ENCODE data around the gene NAALADL2.

Gene NAALADL2

DNA sequence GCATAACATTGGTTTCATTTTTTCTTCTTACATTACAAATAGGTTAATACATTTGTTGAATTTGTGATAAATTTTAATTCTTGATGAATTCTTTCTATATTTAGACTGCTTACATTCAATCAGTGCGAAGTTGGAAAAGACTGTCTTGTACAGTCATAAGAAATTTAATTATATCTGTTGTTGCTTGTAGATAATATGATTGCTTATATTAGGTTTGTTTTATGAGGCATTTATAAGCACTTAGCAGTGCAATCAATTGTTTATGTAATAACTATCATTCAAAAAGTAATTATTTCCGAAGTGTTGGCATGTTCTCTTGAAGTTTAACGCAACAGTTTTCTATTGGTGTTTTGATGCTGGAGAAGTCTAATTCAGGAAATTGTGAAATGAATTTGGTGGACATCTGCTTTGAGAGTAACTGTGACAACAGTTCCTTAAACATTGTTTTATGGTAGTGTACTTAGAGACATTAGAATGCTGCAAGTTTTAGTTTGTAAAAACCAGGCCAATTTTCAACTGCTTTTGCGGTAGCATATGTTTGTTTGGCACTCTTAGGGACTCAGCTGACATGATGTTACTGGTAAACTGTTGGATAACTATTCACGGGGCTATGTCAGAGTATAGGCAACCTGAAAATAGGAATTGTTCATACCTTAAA, 99.7 kb downstream of the NAALADL2 start:
- 92 to 97% methylated on average over 4 to 5 of the region's 5 CpGs for WGBS, 2 experiments
- no peaks in the 10 kb centered on the region for H3K9me3 ChIP-seq (ENCODE audit: control insufficient read depth, low read length)
- no peaks in the 10 kb centered on the region for H3K36me3 ChIP-seq (ENCODE audit: control insufficient read depth, insufficient read depth, low read length)
- H3K4me3 ChIP-seq (ENCODE audit: insufficient read depth, low read depth, low read length): no peak overlapping the region
- H3K27me3 ChIP-seq (ENCODE audit: control insufficient read depth, insufficient read depth, low read length, poor library complexity, severe bottlenecking): no peaks in the 10 kb centered on the region
- H3K4me1 ChIP-seq (ENCODE audit: control insufficient read depth, insufficient read depth, low read length): no peaks in the 10 kb centered on the region
- H3K27ac ChIP-seq (ENCODE audit: insufficient read depth, low read depth, low read length, poor library complexity, severe bottlenecking): no peak overlapping the region

DNA sequence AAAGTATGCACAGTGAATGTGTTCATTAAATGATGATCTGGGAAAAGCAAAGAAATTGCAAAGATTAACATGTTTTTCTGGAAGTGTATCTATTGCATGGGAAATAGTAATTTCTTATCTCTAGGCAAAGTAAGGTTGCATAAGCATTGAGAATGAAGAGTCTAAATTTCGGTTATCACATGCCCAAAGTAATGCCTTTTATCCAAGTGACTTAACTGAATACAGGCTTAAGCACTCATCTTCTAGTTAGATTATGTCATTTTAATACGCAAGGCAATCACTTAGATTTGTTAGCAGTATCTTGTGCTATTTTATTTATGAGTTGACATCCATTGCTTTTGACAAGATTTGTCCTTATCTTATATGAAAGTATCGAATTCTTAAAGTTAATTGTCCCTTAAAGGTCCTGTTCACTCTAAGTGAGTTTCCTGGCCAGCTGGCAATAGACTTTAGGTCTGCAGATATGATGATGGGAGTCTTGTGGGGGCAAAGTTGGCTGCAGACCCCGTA, 100.5 kb downstream of the NAALADL2 start:
- no peaks in the 10 kb centered on the region for H3K9me3 ChIP-seq (ENCODE audit: control insufficient read depth, low read length)
- WGBS, 2 experiments: 90 to 93% methylated on average over 4 of the region's 4 CpGs
- H3K27me3 ChIP-seq (ENCODE audit: control insufficient read depth, insufficient read depth, low read length, poor library complexity, severe bottlenecking): no peaks in the 10 kb centered on the region
- no peak overlapping the region for H3K4me3 ChIP-seq (ENCODE audit: insufficient read depth, low read depth, low read length)
- no peaks in the 10 kb centered on the region for H3K36me3 ChIP-seq (ENCODE audit: control insufficient read depth, insufficient read depth, low read length)
- no peak overlapping the region for H3K27ac ChIP-seq (ENCODE audit: insufficient read depth, low read depth, low read length, poor library complexity, severe bottlenecking)
- H3K4me1 ChIP-seq (ENCODE audit: control insufficient read depth, insufficient read depth, low read length): no peaks in the 10 kb centered on the region

DNA sequence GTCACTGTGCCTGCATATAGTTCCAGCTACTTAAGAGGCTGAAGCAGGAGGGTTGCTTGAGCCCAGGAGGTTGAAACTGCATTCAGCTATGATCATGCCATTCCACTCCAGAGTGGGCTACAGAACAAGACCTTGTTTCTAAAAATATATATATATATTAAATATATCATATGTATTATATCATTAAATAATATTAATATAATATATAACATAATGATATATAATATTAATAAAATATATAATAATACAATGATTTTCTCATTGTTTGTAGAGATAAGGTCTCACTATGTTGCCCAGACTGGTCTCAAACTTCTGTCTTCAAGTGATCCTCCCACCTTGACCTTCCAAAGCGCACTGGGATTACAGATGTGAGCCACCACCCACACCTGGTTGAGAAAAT, 101.8 kb downstream of the NAALADL2 start:
- Histone ChIP-seq H3K9me3 (ENCODE audit: control insufficient read depth, low read length) (no peaks in the 10 kb centered on the region), H3K27me3 (ENCODE audit: control insufficient read depth, insufficient read depth, low read length, poor library complexity, severe bottlenecking) (no peaks in the 10 kb centered on the region), H3K4me1 (ENCODE audit: control insufficient read depth, insufficient read depth, low read length) (no peaks in the 10 kb centered on the region), H3K4me3 (ENCODE audit: insufficient read depth, low read depth, low read length) (no peak overlapping the region), H3K36me3 (ENCODE audit: control insufficient read depth, insufficient read depth, low read length) (no peaks in the 10 kb centered on the region), H3K27ac (ENCODE audit: insufficient read depth, low read depth, low read length, poor library complexity, severe bottlenecking) (no peak overlapping the region)
- WGBS, 2 experiments: 100% methylated on average over 1 of the region's 1 CpG

DNA sequence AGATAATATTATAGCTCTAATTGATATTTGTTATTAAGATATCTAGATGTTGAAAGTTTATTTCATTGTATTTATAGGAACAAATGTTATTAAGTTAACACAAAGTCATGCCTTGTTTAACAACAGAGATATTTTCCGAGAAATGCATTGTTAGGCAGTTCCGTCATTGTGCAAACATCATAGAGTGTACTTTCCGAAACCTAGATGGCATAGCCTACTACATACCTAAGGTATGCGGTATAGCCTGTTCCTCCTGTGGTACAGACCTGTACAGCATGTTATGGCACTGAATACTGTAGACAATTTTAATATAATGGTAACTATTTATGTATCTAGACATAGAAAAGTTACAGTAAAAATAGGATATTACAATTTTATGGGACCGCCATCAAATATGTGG, 114.3 kb downstream of the NAALADL2 start:
- Histone ChIP-seq H3K27me3 (ENCODE audit: control insufficient read depth, insufficient read depth, low read length, poor library complexity, severe bottlenecking) (no peaks in the 10 kb centered on the region), H3K9me3 (ENCODE audit: control insufficient read depth, low read length) (no peaks in the 10 kb centered on the region), H3K36me3 (ENCODE audit: control insufficient read depth, insufficient read depth, low read length) (no peaks in the 10 kb centered on the region), H3K4me3 (ENCODE audit: insufficient read depth, low read depth, low read length) (no peak overlapping the region), H3K4me1 (ENCODE audit: control insufficient read depth, insufficient read depth, low read length) (no peaks in the 10 kb centered on the region), H3K27ac (ENCODE audit: insufficient read depth, low read depth, low read length, poor library complexity, severe bottlenecking) (no peak overlapping the region)
- WGBS, 2 experiments: 98 to 100% methylated on average over 5 of the region's 5 CpGs

DNA sequence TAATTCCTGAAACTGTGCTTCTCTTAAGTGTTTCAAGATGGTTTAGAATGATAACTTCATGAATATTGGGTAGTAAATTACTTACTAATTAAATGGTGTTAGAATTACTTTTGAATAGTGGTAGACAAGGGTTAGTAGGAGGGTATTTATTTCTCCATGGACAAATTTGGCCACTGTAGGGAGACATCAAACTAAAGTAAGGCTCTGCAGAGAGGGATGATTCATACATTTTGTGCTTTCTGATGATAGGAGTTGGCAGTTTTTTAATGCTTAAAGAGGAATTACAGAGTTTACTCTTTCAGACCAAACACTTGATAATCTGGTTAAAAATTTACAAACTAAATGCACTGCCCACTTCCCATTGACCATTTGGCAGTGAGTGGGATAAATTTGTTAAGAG, 127.6 kb downstream of the NAALADL2 start:
- H3K36me3 ChIP-seq (ENCODE audit: control insufficient read depth, insufficient read depth, low read length): no peaks in the 10 kb centered on the region
- no peak overlapping the region for H3K27ac ChIP-seq (ENCODE audit: insufficient read depth, low read depth, low read length, poor library complexity, severe bottlenecking)
- no peaks in the 10 kb centered on the region for H3K9me3 ChIP-seq (ENCODE audit: control insufficient read depth, low read length)
- no peaks in the 10 kb centered on the region for H3K4me1 ChIP-seq (ENCODE audit: control insufficient read depth, insufficient read depth, low read length)
- H3K27me3 ChIP-seq (ENCODE audit: control insufficient read depth, insufficient read depth, low read length, poor library complexity, severe bottlenecking): no peaks in the 10 kb centered on the region
- no peak overlapping the region for H3K4me3 ChIP-seq (ENCODE audit: insufficient read depth, low read depth, low read length)

DNA sequence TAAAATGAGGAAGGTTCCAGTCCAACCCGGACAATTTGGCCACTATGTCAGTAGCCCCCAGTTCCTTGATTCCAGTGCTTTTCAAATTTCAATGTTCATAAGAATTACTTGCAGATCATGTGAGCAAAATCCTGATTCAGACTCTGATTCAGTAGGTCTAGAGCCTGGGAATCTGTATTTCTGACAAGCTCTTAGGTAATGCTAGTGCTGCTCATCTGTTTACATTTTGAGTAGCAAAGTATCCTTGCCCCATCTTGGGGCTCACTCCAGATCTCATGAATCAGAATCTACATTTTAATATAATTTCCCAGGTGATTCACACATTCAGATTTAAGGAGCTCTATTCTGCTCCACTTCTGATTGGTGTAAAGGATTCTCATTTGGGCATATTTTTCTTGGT, 142.0 kb downstream of the NAALADL2 start:
- H3K4me3 ChIP-seq (ENCODE audit: insufficient read depth, low read depth, low read length): no peak overlapping the region
- H3K27me3 ChIP-seq (ENCODE audit: control insufficient read depth, insufficient read depth, low read length, poor library complexity, severe bottlenecking): no peaks in the 10 kb centered on the region
- H3K4me1 ChIP-seq (ENCODE audit: control insufficient read depth, insufficient read depth, low read length): no peaks in the 10 kb centered on the region
- WGBS, 2 experiments: 82 to 93% methylated on average over 1 of the region's 1 CpG
- H3K27ac ChIP-seq (ENCODE audit: insufficient read depth, low read depth, low read length, poor library complexity, severe bottlenecking): no peak overlapping the region
- H3K36me3 ChIP-seq (ENCODE audit: control insufficient read depth, insufficient read depth, low read length): no peaks in the 10 kb centered on the region
- H3K9me3 ChIP-seq (ENCODE audit: control insufficient read depth, low read length): no peaks in the 10 kb centered on the region

DNA sequence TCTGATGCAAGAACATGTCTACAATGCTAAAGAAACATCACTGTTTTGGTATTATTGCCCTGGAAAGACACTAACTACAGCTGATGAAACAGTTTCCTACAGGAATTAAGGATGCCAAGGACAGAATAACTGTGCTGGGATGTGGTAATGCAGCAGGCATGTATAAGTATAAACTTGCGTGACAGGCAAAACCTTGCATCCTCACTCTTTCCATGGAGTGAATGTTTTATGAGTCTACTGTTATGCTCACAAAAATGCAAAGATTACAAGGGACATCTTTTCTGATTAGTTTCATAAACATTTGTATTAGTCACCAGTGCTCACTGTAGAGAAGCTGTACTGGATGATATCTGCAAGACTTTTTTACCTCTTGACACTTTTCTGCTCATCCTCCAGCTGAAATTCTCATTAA, 143.6 kb downstream of the NAALADL2 start:
- H3K4me3 ChIP-seq (ENCODE audit: insufficient read depth, low read depth, low read length): no peak overlapping the region
- 97 to 100% methylated on average over 1 of the region's 1 CpG for WGBS, 2 experiments
- H3K9me3 ChIP-seq (ENCODE audit: control insufficient read depth, low read length): no peaks in the 10 kb centered on the region
- H3K27ac ChIP-seq (ENCODE audit: insufficient read depth, low read depth, low read length, poor library complexity, severe bottlenecking): no peak overlapping the region
- no peaks in the 10 kb centered on the region for H3K36me3 ChIP-seq (ENCODE audit: control insufficient read depth, insufficient read depth, low read length)
- H3K27me3 ChIP-seq (ENCODE audit: control insufficient read depth, insufficient read depth, low read length, poor library complexity, severe bottlenecking): no peaks in the 10 kb centered on the region
- no peaks in the 10 kb centered on the region for H3K4me1 ChIP-seq (ENCODE audit: control insufficient read depth, insufficient read depth, low read length)

DNA sequence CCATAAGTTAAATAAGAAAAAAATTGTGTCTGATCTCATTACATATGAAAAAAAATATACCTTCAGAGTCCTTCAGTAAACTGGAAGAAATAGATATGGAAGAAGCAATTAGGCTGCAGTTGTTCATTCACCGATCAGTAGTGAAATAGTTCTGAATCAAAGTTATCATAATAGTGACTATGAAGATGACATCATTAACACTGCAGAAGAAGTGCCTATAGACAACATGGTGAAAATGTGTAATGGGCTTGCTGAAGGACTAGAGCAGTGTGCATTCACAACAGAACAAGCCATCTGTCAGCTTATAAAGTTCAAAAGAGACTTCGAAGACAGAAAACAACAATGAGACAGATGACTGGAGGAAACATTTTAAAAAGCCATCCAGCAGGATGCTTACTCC, 144.5 kb downstream of the NAALADL2 start:
- no peak overlapping the region for H3K4me3 ChIP-seq (ENCODE audit: insufficient read depth, low read depth, low read length)
- H3K9me3 ChIP-seq (ENCODE audit: control insufficient read depth, low read length): no peaks in the 10 kb centered on the region
- H3K27me3 ChIP-seq (ENCODE audit: control insufficient read depth, insufficient read depth, low read length, poor library complexity, severe bottlenecking): no peaks in the 10 kb centered on the region
- H3K36me3 ChIP-seq (ENCODE audit: control insufficient read depth, insufficient read depth, low read length): no peaks in the 10 kb centered on the region
- 91% methylated on average over 2 of the region's 2 CpGs for WGBS, 2 experiments
- H3K4me1 ChIP-seq (ENCODE audit: control insufficient read depth, insufficient read depth, low read length): no peaks in the 10 kb centered on the region
- no peak overlapping the region for H3K27ac ChIP-seq (ENCODE audit: insufficient read depth, low read depth, low read length, poor library complexity, severe bottlenecking)

DNA sequence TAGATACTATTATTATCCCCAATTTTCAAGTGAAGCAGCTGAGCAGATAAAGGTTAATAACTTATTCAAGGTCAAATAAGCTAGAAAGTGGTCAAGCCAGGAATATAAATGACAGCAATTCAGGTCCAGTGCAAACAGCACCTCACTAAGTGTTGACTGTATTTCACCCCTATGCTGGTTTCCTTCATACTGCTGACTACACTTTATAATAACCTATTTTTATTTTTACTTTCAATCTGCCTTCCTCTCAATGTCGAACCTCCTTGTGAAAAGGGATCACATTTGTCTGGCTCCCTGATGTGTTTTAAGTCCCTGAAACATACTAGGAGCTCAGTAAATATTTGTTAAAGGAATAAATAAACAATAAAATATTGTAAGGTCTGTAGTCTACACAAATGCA, 146.1 kb downstream of the NAALADL2 start:
- 100% methylated on average over 1 of the region's 1 CpG for WGBS, 2 experiments
- H3K36me3 ChIP-seq (ENCODE audit: control insufficient read depth, insufficient read depth, low read length): no peaks in the 10 kb centered on the region
- H3K9me3 ChIP-seq (ENCODE audit: control insufficient read depth, low read length): no peaks in the 10 kb centered on the region
- no peaks in the 10 kb centered on the region for H3K27me3 ChIP-seq (ENCODE audit: control insufficient read depth, insufficient read depth, low read length, poor library complexity, severe bottlenecking)
- no peak overlapping the region for H3K4me3 ChIP-seq (ENCODE audit: insufficient read depth, low read depth, low read length)
- H3K27ac ChIP-seq (ENCODE audit: insufficient read depth, low read depth, low read length, poor library complexity, severe bottlenecking): no peak overlapping the region
- no peaks in the 10 kb centered on the region for H3K4me1 ChIP-seq (ENCODE audit: control insufficient read depth, insufficient read depth, low read length)

DNA sequence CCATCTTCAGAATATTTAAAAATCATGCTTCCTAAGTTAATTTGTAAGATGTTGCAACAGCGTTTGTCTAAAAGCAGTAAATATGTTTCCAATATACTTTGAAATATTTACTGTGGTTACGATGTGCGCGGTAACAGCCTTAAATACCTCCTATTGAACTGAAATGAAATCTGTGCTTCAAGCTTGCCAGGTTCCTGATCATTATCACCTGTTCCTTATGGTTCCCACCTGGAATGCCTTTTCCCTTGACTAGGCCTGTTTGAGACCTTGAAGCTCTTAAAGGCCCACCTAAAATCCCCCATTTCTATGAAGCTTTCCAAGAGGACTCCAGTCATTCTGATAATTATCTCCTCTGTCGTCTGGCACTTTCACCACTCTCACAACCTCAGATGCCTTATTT, 146.7 kb downstream of the NAALADL2 start:
- H3K9me3 ChIP-seq (ENCODE audit: control insufficient read depth, low read length): no peaks in the 10 kb centered on the region
- no peaks in the 10 kb centered on the region for H3K36me3 ChIP-seq (ENCODE audit: control insufficient read depth, insufficient read depth, low read length)
- 98% methylated on average over 3 to 5 of the region's 5 CpGs for WGBS, 2 experiments
- no peak overlapping the region for H3K4me3 ChIP-seq (ENCODE audit: insufficient read depth, low read depth, low read length)
- no peaks in the 10 kb centered on the region for H3K4me1 ChIP-seq (ENCODE audit: control insufficient read depth, insufficient read depth, low read length)
- no peaks in the 10 kb centered on the region for H3K27me3 ChIP-seq (ENCODE audit: control insufficient read depth, insufficient read depth, low read length, poor library complexity, severe bottlenecking)
- no peak overlapping the region for H3K27ac ChIP-seq (ENCODE audit: insufficient read depth, low read depth, low read length, poor library complexity, severe bottlenecking)

DNA sequence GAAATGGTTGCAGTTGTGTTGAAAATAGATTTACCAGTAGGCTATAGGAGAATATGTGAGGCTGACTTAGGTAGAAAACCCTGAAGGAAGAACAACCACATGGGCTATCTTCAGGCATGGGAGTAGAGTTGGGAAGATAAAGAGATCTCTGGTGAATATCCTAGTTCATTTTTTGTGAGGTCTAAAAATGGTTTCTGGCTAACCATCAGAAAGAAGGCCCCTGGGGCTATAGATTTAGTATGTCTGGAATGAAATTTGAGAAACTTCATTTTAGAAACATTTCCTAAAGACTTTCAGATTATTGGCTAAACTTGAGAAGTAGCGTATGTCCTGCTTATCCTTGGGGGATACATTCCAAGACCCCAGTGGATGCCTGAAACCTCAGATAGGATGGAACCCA, 148.2 kb downstream of the NAALADL2 start:
- no peaks in the 10 kb centered on the region for H3K27me3 ChIP-seq (ENCODE audit: control insufficient read depth, insufficient read depth, low read length, poor library complexity, severe bottlenecking)
- no peak overlapping the region for H3K27ac ChIP-seq (ENCODE audit: insufficient read depth, low read depth, low read length, poor library complexity, severe bottlenecking)
- H3K4me1 ChIP-seq (ENCODE audit: control insufficient read depth, insufficient read depth, low read length): no peaks in the 10 kb centered on the region
- whole genome bisulfite sequencing, 2 experiments: 78 to 100% methylated on average over 1 of the region's 1 CpG
- no peak overlapping the region for H3K4me3 ChIP-seq (ENCODE audit: insufficient read depth, low read depth, low read length)
- no peaks in the 10 kb centered on the region for H3K36me3 ChIP-seq (ENCODE audit: control insufficient read depth, insufficient read depth, low read length)
- no peaks in the 10 kb centered on the region for H3K9me3 ChIP-seq (ENCODE audit: control insufficient read depth, low read length)
